GM12865 (cell line): ENCODE data around the gene SLC38A3.

Experiments used
- DNase-seq: peaks from one replicate; pipeline ENCODE4 v3.0.0; 2010; ENCODE audit warnings: low read depth
- H3K4me3 ChIP-seq: 2 replicates; pipeline ENCODE4 v1.5.1; 2011; ENCODE audit warnings: mild to moderate bottlenecking, low read depth, low read length, control low read depth
- CTCF ChIP-seq: IDR thresholded peaks from 2 replicates; pipeline ENCODE4 v1.5.1; 2011; ENCODE audit warnings: low read length, control low read depth, low read depth, inconsistent platforms; ENCODE audit not compliant: insufficient read depth; ENCODE audit errors: missing control alignments

SLC38A3 gene

GRCh38 chr3:50248387-50248786 lies 43.3 kb downstream of the SLC38A3 start:
- no peak overlapping the region for H3K4me3 ChIP-seq
- no peak for DNase-seq
- TF ChIP-seq CTCF: no peak

- no peak for TF ChIP-seq CTCF
- no peak for DNase-seq
- no peak overlapping the region for H3K4me3 ChIP-seq
Observed at GRCh38 chr3:50249457-50249856, 44.4 kb downstream of the SLC38A3 start.

GRCh38 chr3:50250514-50250913 lies 45.4 kb downstream of the SLC38A3 start:
- H3K4me3 ChIP-seq: no peak overlapping the region
- DNase-seq: no peak
- TF ChIP-seq CTCF: no peak

- H3K4me3 ChIP-seq: no peak overlapping the region
- no peak for DNase-seq
- TF ChIP-seq CTCF: no peak
Observed at GRCh38 chr3:50251220-50251619, 46.1 kb downstream of the SLC38A3 start.

- H3K4me3 ChIP-seq: no peak overlapping the region
- no peak for DNase-seq
- no peak for TF ChIP-seq CTCF
Observed at GRCh38 chr3:50254577-50255250, 49.6 kb downstream of the SLC38A3 start.

GRCh38 chr3:50255251-50255615 lies 50.2 kb downstream of the SLC38A3 start:
- no peak overlapping the region for H3K4me3 ChIP-seq
- no peak for TF ChIP-seq CTCF

More at GRCh38 chr3:50255251-50255615, 50.2 kb downstream of the SLC38A3 start:
- DNase-seq: no peak
